HCT116 (cell line): ENCODE data around the gene CBL. TPM values are rescaled to one million over a fixed set of nuclear protein-coding genes. Genes with fewer than 3 reads are reported as not detected.
"Not testable (repeated sequence)": the region's sequence is repeated elsewhere in the genome, so short reads cannot be mapped to it uniquely, and the experiment has no call there.

ENCODE experiments used
- ATAC-seq: fragments of 200-7000 bp; cut with Tn5 transposase; 2 replicates; pipeline ENCODE4 v1.9.1; 2020; ENCODE audit warnings: mild to moderate bottlenecking, moderate library complexity
- BruUV-seq: library from RNA; stranded (reverse); fragments of 400-500 nt; replicated peaks from 2 replicates; lab custom pipeline; 2021; lab: Mats Ljungman, UMichigan
- CTCF ChIA-PET: fragments of 300-600 bp; sonication (Branson Sonifier 250); formaldehyde crosslinking; loops from one replicate; lab custom pipeline; 2021; ENCODE audit warnings: antibody characterized with exemption; lab: Charles Lee
- POLR2A ChIA-PET: fragments of 300-600, 350-600 bp; sonication (Branson Sonifier 250); formaldehyde crosslinking; loops from one replicate; lab custom pipeline; 2021; ENCODE audit warnings: antibody characterized with exemption; lab: Charles Lee
- RAD21 ChIA-PET, 2 experiments: fragments of 300-600 bp; sonication (Branson Sonifier 250); formaldehyde crosslinking; loops; one replicate each; lab custom pipeline; 2023; ENCODE audit warnings: low total read pairs in 2 of 2; ENCODE audit not compliant: uncharacterized antibody in 2 of 2, unreplicated experiment in 2 of 2, low non-redundant PET in 1 of 2; lab: Charles Lee
- DNase-seq: peaks from one replicate; pipeline ENCODE4 v3.0.0-alpha.2; 2010; ENCODE audit warnings: low read depth, low spot score
- H2AFZ ChIP-seq: fragments of 200-600 bp; shearing (Covaris generic), sonication (generic); 2 replicates; pipeline ENCODE4 v1.6.1; 2017; ENCODE audit warnings: low read depth, mixed run types, mixed read lengths, antibody characterized with exemption, low read length; ENCODE audit not compliant: poor library complexity, severe bottlenecking
- H3K27ac ChIP-seq: 2 replicates; pipeline ENCODE4 v1.5.1; 2012; ENCODE audit warnings: low read depth, low read length
- H3K27me3 ChIP-seq: fragments of 200-600 bp; sonication (generic); 2 replicates; pipeline ENCODE4 v1.6.1; 2016; ENCODE audit warnings: mixed run types, low read length, mixed read lengths; ENCODE audit not compliant: insufficient read depth
- H3K36me3 ChIP-seq, 2 experiments: fragments of 200-500 bp in 1 of 2; fragments of 200-600 bp in 1 of 2; sonication (Bioruptor generic) in 1 of 2; sonication (generic) in 1 of 2; 2 replicates each; pipeline versions ENCODE4 v1.5.1 to v1.6.1; 2014 to 2016; ENCODE audit warnings: low read length in 2 of 2, inconsistent platforms in 1 of 2, mixed read lengths in 1 of 2, mixed run types in 1 of 2; ENCODE audit not compliant: insufficient read depth in 2 of 2, control insufficient read depth in 1 of 2
- H3K4me1 ChIP-seq, 2 experiments: fragments of 200-600 bp in 1 of 2; sonication (generic) in 1 of 2; 2 replicates each; pipeline versions ENCODE4 v1.5.1 to v1.6.1; 2012 to 2017; ENCODE audit warnings: low read length in 2 of 2, inconsistent platforms in 1 of 2, mild to moderate bottlenecking in 1 of 2, mixed read lengths in 1 of 2, mixed run types in 1 of 2, moderate library complexity in 1 of 2; ENCODE audit not compliant: insufficient read depth in 2 of 2, control insufficient read depth in 1 of 2
- H3K4me2 ChIP-seq: fragments of 200-600 bp; sonication (generic); 2 replicates; pipeline ENCODE4 v1.6.1; 2017; ENCODE audit warnings: mixed run types, low read length, mixed read lengths
- H3K4me3 ChIP-seq, 2 experiments: fragments of 200-600 bp in 1 of 2; sonication (generic) in 1 of 2; replicated peaks in 1 of 2; 2 replicates each; pipeline ENCODE4 v1.5.1; 2011 to 2016; ENCODE audit warnings: low read length in 2 of 2, control low read depth in 1 of 2, low read depth in 1 of 2, mild to moderate bottlenecking in 1 of 2, mixed read lengths in 1 of 2, mixed run types in 1 of 2
- H3K79me2 ChIP-seq: fragments of 200-600 bp; sonication (generic); 2 replicates; pipeline ENCODE4 v1.6.1; 2017; ENCODE audit warnings: mild to moderate bottlenecking, mixed run types, low read length, moderate library complexity, mixed read lengths; ENCODE audit not compliant: insufficient read depth
- H3K9ac ChIP-seq: fragments of 200-600 bp; sonication (generic); 2 replicates; pipeline ENCODE4 v1.6.1; 2016; ENCODE audit warnings: low read length, mixed read lengths
- H3K9me2 ChIP-seq: fragments of 200-600 bp; sonication (generic), shearing (Covaris generic); 2 replicates; pipeline ENCODE4 v1.6.1; 2017; ENCODE audit warnings: mixed run types, mild to moderate bottlenecking, moderate library complexity; ENCODE audit not compliant: insufficient read depth
- H3K9me3 ChIP-seq, 2 experiments: fragments of 200-500 bp in 1 of 2; fragments of 200-600 bp in 1 of 2; sonication (Bioruptor generic) in 1 of 2; sonication (generic) in 1 of 2; 2 replicates each; pipeline ENCODE4 v1.6.1; 2014 to 2017; ENCODE audit warnings: low read length in 2 of 2, mixed read lengths in 2 of 2, inconsistent platforms in 1 of 2, low read depth in 1 of 2, mild to moderate bottlenecking in 1 of 2, mixed run types in 1 of 2, moderate library complexity in 1 of 2; ENCODE audit not compliant: control insufficient read depth in 1 of 2, insufficient read depth in 1 of 2
- H4K20me1 ChIP-seq: fragments of 200-600 bp; sonication (generic), shearing (Covaris generic); 2 replicates; pipeline ENCODE4 v1.6.1; 2017; ENCODE audit warnings: mixed run types, mild to moderate bottlenecking, moderate library complexity; ENCODE audit not compliant: insufficient read depth
- CBX3 ChIP-seq: IDR thresholded peaks from 2 replicates; pipeline ENCODE4 v1.6.1; 2012; ENCODE audit warnings: low read depth
- EGR1 ChIP-seq: IDR thresholded peaks from 2 replicates; pipeline ENCODE4 v1.6.1; 2012; ENCODE audit warnings: low read depth
- JUND ChIP-seq: IDR thresholded peaks from 2 replicates; pipeline ENCODE4 v1.6.1; 2012
- POLR2AphosphoS5 ChIP-seq: IDR thresholded peaks from 2 replicates; pipeline ENCODE4 v1.6.1; 2011; ENCODE audit warnings: mild to moderate bottlenecking, low read depth, low read length, moderate library complexity
- YY1 ChIP-seq: IDR thresholded peaks from 2 replicates; pipeline ENCODE4 v1.6.1; 2011; ENCODE audit warnings: low read length, low read depth, moderate library complexity, mild to moderate bottlenecking; ENCODE audit not compliant: insufficient replicate concordance; ENCODE audit errors: extremely low read depth
- ZFX ChIP-seq: fragments of 450-650 bp; IDR thresholded peaks from 2 replicates; pipeline ENCODE4 v1.6.1; 2017
- intact Hi-C: fragments of 100-400 bp; cut with micrococcal nuclease; formaldehyde crosslinking; loops from 2 replicates; pipeline ENCODE4 v1.10.0; 2022
- total RNA-seq: library from RNA; stranded (reverse); gene quantifications from one replicate; pipeline ENCODE4 v1.2.1, GENCODE V29; 2021; ENCODE audit not compliant: unreplicated experiment

CBL gene
- total RNA-seq, 1 experiment from 2014 or later = 31.1 TPM

DNA sequence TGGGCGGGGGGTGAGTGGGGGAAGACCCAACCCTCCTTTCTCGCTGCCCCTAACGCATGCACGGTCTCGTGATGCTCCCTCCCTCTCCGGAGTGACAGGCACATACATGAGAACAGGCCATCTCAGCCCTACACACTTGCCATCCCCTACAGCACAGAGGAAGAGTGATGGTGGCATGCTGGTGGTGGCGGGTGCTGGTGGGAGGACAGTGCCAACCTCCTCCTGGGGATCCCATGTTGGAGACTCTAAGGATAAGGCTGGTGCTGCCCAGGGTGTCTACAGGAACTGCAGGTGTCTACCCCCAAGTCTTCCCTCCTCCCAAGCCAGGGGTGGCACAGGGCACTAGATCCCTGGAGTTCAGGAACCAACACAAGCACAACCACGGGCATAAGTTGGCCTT is 44.3 kb upstream of the CBL start:
- ChIA-PET RAD21 (no interaction called here), CTCF (no interaction called here)
- no peak for DNase-seq
- Histone ChIP-seq H3K4me3 (no peak overlapping the region), H3K4me1 (peaks cover 15 to 16% of the 10 kb centered on the region in 2 experiments), H4K20me1 (no peaks in the 10 kb centered on the region), H2AFZ (no peak overlapping the region), H3K9me2 (no peaks in the 10 kb centered on the region), H3K27me3 (no peaks in the 10 kb centered on the region), H3K9ac (no peak overlapping the region), H3K79me2 (no peaks in the 10 kb centered on the region), H3K4me2 (no peak overlapping the region)
- ATAC-seq = no peak
- BruUV-seq = no TSS peak
- TF ChIP-seq ZFX = no peak
- TF ChIP-seq, all 23 proteins: peak for 0
- POLR2A ChIA-PET = no interaction called here
- H3K36me3 ChIP-seq = no peaks in the 10 kb centered on the region
- intact Hi-C loops = no loop called here
- H3K27ac ChIP-seq = no peak overlapping the region
- no peaks in the 10 kb centered on the region for H3K9me3 ChIP-seq

DNA sequence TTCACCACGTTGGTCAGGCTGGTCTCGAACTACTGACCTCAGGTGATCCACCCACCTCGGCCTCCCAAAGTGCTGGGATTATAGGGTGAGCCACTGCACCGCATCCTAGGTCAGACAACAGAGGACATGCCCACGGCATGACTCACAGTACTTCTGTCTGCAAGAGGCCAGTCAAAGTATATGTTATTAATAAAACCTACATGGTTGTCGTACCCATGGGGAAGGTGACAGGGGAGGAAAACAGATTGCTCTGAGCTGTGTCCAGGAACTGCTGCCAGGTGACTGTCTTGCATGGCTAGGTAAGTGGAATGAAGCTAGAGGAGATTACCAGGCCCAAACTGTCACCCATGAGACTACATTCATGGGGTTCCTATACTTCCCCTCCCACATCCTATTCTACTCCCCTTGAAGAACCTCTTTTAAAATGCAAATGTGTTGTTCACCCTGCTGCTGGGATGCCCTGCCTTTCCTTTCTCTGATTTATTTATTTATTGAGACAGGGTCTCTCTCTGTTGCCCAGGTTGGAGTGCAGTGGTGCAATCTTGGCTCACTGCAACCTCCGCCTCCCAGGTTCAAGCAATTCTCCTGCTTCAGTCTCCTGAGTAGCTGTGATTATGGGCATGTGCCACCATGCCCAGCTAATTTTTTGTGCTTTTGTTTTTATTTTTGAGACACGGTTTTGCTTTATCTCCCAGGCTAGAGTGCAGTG is 39.6 kb upstream of the CBL start:
- peak overlapping the region; percentile 48 for H3K4me2 ChIP-seq
- ChIA-PET CTCF (interaction anchor here (1.1 to 1.5 kb wide), 3 partner anchors 11 to 172 kb away, joined by 3 to 5 read pairs (median 4); partner anchors contain the start of gene CBL), RAD21 (no interaction called here)
- H3K27ac ChIP-seq = peak overlapping the region; percentile 36; the same call in 1 of the 2 replicates
- ATAC-seq (peak; percentile 22), DNase-seq (no peak)
- no peaks in the 10 kb centered on the region for H3K9me2 ChIP-seq
- H2AFZ ChIP-seq = no peak overlapping the region
- H3K4me1 ChIP-seq = peaks cover 29 to 46% of the 10 kb centered on the region in 2 experiments
- no peaks in the 10 kb centered on the region for H4K20me1 ChIP-seq
- H3K27me3 ChIP-seq = no peaks in the 10 kb centered on the region
- H3K9me3 ChIP-seq = no peaks in the 10 kb centered on the region
- H3K4me3 ChIP-seq = no peak overlapping the region
- no TSS peak for BruUV-seq
- TF ChIP-seq JUND = peak; percentile 50; the same call in 1 of the 2 replicates
- peak; percentile 53 for TF ChIP-seq EGR1
- TF ChIP-seq POLR2AphosphoS5 = no peak
- no peak for TF ChIP-seq YY1
- TF ChIP-seq CBX3 = peak; percentile 36; the same call in 1 of the 2 replicates
- TF ChIP-seq, all 23 proteins: peak for 3
- Histone ChIP-seq H3K36me3 (no peaks in the 10 kb centered on the region), H3K9ac (no peak overlapping the region), H3K79me2 (no peaks in the 10 kb centered on the region; the same call in 1 of the 2 replicates)
- intact Hi-C loops = no loop called here
- POLR2A ChIA-PET = interaction anchor here (0.7 kb wide), 1 partner anchor 15 kb away, joined by 3 read pairs; no protein-coding TSS in a partner anchor

DNA sequence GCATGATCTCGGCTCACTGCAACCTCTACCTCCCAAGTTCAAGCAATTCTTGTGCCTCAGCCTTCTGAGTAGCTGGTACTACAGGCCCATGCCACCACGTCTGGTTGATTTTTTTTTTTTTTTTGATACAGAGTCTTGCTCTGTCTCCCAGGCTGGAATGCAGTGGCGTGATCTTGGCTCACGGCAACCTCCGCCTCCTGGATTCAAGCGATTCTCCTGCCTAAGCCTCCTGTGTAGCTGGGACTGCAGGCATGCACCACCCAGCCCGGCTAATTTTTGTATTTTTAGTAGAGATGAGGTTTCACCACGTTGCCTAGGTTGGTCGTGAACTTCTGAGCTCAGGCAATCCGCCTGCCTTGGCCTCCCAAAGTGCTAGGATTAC is 39.1 kb upstream of the CBL start:
- H3K4me2 ChIP-seq, ATAC-seq, H3K79me2 ChIP-seq, BruUV-seq, H3K9ac ChIP-seq, DNase-seq, H3K9me2 ChIP-seq, H3K27me3 ChIP-seq, RAD21 ChIA-PET, H3K4me3 ChIP-seq, H3K9me3 ChIP-seq, H2AFZ ChIP-seq, H4K20me1 ChIP-seq, H3K36me3 ChIP-seq, intact Hi-C loops: not testable (repeated sequence)
- peak overlapping the region; percentile 36; the same call in 1 of the 2 replicates for H3K27ac ChIP-seq
- peaks cover 29 to 46% of the 10 kb centered on the region in 2 experiments for H3K4me1 ChIP-seq
- ChIA-PET POLR2A (interaction anchor here (0.7 kb wide), 1 partner anchor 16 kb away, joined by 3 read pairs; no protein-coding TSS in a partner anchor), CTCF (interaction anchor here (0.8 to 1.5 kb wide), 4 partner anchors 10 to 171 kb away, joined by 3 to 5 read pairs (median 4); partner anchors contain the start of gene CBL)
